Measurements from ENCODE around the gene FLNC.

DNA sequence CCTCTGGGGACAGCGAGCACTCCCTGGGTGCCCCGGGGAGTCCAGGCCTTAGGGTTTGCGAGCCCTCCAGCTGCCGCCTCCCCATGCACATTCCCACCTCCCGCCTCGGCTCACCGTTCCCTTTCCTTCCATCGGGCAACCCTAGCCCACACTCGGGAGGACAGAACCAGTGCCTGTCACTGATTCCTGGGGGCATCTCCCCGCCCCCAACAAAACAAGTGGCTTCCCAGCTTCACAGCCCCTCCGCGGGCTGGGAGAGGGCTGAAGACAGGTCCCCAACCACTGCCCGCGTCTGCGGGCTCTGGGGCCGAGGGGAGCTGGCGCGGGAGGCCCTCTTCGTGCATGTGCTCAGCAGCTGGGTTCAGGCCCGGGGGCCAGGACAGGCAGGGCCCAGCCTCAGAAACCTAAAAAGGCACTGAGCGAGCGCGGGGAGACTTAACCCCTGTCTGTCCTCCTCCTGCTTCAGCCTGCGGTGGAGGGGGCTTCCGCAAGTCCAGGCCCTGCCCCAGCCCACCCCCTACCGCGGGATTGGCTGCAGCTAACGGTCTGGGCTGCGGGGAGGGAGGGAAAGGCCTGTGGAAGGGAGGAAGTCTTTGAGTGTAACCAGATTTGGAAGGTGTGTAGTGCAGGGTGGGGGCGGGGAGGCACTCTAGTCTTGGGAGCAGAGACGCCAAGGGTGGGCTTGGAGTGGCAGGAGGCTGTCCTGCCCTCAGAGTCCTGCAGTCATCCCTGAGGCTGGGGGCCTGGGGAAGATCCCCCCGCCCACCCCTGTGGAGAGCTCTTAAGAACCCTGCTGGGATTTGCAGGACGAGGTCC lies 1.2 kb downstream of the FLNC start:
- TF ChIP-seq GATA3 (IDR thresholded peaks at IDR 0.05; ENCODE audit: low read depth, low read length) (no peak), GATA2 (IDR thresholded peaks at IDR 0.05; ENCODE audit: low read depth, low read length) (no peak)
